Measurements from ENCODE around the gene FHIP2A. TPM values are rescaled to one million over a fixed set of nuclear protein-coding genes. Genes with fewer than 3 reads are reported as not detected.
A peak's percentile ranks its signal among the peaks of the same experiment; 100 is the strongest.
"Not testable (repeated sequence)": the region's sequence is repeated elsewhere in the genome, so short reads cannot be mapped to it uniquely, and the experiment has no call there.

FHIP2A gene
- total RNA-seq, 1 donor from 2014 or later, result 27.0 TPM

GRCh38 chr10:114856544-114857287 is 35.1 kb downstream of the FHIP2A start:
- DNase-seq (ENCODE audit: low read depth), result peak; percentile 85

- not testable (repeated sequence) for DNase-seq (ENCODE audit: low read depth)
Measured at GRCh38 chr10:114857288-114857565, 35.6 kb downstream of the FHIP2A start.

- DNase-seq (ENCODE audit: low read depth), result no peak
Measured at GRCh38 chr10:114857922-114858629, 36.5 kb downstream of the FHIP2A start.

GRCh38 chr10:114859222-114859621 is 37.6 kb downstream of the FHIP2A start:
- DNase-seq (ENCODE audit: low read depth), result no peak

GRCh38 chr10:114862456-114862855 is 40.9 kb downstream of the FHIP2A start:
- no peak for DNase-seq (ENCODE audit: low read depth)

GRCh38 chr10:114867365-114867764 is 45.8 kb downstream of the FHIP2A start:
- DNase-seq (ENCODE audit: low read depth), result no peak

- no peak for DNase-seq (ENCODE audit: low read depth)
Measured at GRCh38 chr10:114868870-114869519, 47.4 kb downstream of the FHIP2A start.

- peak; percentile 40 for DNase-seq (ENCODE audit: low read depth)
Measured at GRCh38 chr10:114869520-114869892, 47.9 kb downstream of the FHIP2A start.

GRCh38 chr10:114870486-114870885 is 48.9 kb downstream of the FHIP2A start:
- DNase-seq (ENCODE audit: low read depth), result no peak

- no peak for DNase-seq (ENCODE audit: low read depth)
Measured at GRCh38 chr10:114871379-114871778, 49.8 kb downstream of the FHIP2A start.

Other genes with a start within 250 kb of the FHIP2A start
- 31.1 and 77.4 TPM in 2 replicates for gene ABLIM1, start 163.5 kb upstream of the FHIP2A start, total RNA-seq
- 47.0 and 56.4 TPM in 2 replicates for gene TRUB1, start 116.4 kb downstream of the FHIP2A start, total RNA-seq